Erythroblast (primary cell): ENCODE measurements around the gene RPL35.

Experiments
- DNase-seq, 2 experiments: peaks; one replicate each; lab custom pipeline; 2025; lab: John Stamatoyannopoulos, UW
- GATA1 ChIP-seq: IDR thresholded peaks from 2 replicates; pipeline ENCODE4 v1.6.1; 2011; ENCODE audit warnings: low read depth, mild to moderate bottlenecking, control low read depth, low read length, moderate library complexity
- POLR2A ChIP-seq: IDR thresholded peaks from 2 replicates; pipeline ENCODE4 v1.6.1; 2011; ENCODE audit warnings: mild to moderate bottlenecking, low read length

The RPL35 gene

GRCh38 chr9:124868511-124869465 is 7.0 kb upstream of the RPL35 start:
- DNase-seq = peak; percentile 89 to 94
- peak; percentile 92 for TF ChIP-seq POLR2A
- TF ChIP-seq GATA1 = no peak

GRCh38 chr9:124863371-124863871 is 1.7 kb upstream of the RPL35 start:
- no peak for DNase-seq
- TF ChIP-seq GATA1 (no peak), POLR2A (no peak)

DNA sequence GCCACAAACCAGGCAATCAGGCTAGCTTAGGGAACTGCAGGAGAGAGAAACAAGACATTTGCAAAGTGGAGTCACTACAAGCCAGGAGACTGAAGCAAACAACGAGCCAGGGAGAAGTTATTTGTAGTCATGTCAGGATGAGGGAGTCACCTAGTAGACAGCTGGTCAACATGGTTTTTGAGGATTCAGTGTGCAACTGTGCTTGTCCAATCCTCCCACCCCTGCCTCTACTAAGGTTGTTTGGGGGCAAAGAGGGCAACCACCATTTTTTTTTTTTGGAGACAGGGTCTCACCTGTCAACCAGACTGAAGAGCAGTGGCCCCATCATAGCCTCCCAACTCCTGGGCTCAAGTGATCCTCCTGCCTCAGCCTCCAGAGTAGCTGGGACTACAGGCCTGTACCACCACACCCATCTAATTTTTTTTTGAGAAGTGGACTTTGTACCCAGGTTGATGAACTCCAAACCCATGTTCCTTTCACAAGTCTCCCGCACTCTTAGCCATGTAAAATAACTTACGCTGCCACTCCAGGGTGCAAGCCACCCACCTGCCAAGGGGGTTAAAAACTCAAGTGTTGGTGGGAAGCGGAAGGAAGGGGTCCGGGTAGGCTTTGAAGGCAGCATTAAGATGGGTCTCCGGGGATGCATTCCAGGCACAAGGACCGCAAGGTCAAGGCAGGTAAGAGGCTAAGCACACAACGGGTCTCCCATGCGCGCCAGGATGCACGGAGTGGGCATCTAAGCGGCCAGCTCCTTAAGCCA is 995 bp downstream of the RPL35 start:
- DNase-seq = peak; percentile 45 to 59
- TF ChIP-seq POLR2A = no peak
- no peak for TF ChIP-seq GATA1

GRCh38 chr9:124859803-124860581 is 1.8 kb downstream of the RPL35 start:
- DNase-seq = no peak
- TF ChIP-seq POLR2A (no peak), GATA1 (no peak)

- TF ChIP-seq POLR2A = no peak
- TF ChIP-seq GATA1 = no peak
- peak in 1 of 2 experiments; percentile 26 for DNase-seq
Measured at GRCh38 chr9:124858330-124859046, 3.3 kb downstream of the RPL35 start.

DNA sequence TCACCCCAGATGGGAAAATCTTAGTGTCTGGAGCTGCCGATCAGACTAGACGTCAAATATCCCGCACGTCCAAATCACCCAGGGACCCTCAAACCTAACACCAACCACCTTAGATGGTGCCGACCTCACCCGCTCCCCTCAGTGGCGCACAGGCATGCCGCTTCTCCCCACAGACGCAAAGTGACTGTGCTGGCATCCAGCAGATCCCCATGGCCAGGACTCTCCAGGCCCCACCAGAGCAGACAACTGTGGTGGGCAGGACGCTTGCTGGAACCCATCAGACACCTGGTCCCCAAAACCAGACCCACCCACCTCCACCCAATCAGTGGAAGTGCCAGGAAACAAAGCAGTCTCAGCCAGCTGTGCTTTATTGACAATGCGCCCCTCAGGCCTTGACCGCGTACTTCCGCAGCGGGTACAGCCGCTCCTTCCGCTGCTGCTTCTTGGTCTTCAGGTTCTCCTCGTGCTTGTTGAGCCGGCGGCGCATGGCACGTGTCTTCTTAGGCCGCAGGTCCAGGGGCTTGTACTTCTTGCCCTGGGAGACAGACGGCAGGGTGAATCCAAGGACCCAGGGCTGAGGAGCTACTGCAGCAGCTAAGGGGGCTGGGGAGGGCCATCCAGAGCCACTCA is 4.1 kb downstream of the RPL35 start:
- no peak for TF ChIP-seq POLR2A
- no peak for TF ChIP-seq GATA1

GRCh38 chr9:124855944-124856765 is 5.6 kb downstream of the RPL35 start:
- DNase-seq = peak in 1 of 2 experiments; percentile 40
- TF ChIP-seq GATA1 = no peak
- TF ChIP-seq POLR2A = no peak

More for the DNA sequence above, 4.1 kb downstream of the RPL35 start:
- peak in 1 of 2 experiments; percentile 32 for DNase-seq

GRCh38 chr9:124855566-124855943 is 6.2 kb downstream of the RPL35 start:
- TF ChIP-seq POLR2A = no peak
- no peak for TF ChIP-seq GATA1
- no peak for DNase-seq

GRCh38 chr9:124854822-124855221 is 6.9 kb downstream of the RPL35 start:
- TF ChIP-seq POLR2A (no peak), GATA1 (no peak)
- no peak for DNase-seq

GRCh38 chr9:124854161-124854560 is 7.6 kb downstream of the RPL35 start:
- TF ChIP-seq GATA1 (no peak), POLR2A (no peak)
- DNase-seq = no peak

GRCh38 chr9:124853605-124854143 is 8.1 kb downstream of the RPL35 start:
- DNase-seq = no peak
- no peak for TF ChIP-seq POLR2A
- TF ChIP-seq GATA1 = no peak

- TF ChIP-seq GATA1 (no peak), POLR2A (no peak)
- DNase-seq = peak; percentile 82 to 89
Measured at GRCh38 chr9:124852829-124853531, 8.8 kb downstream of the RPL35 start, which contains the start of gene WDR38. Gene WDR38 (plus strand): TSS chr9:124853460. CDS start chr9:124853532, 72 bp downstream.
